NB4 (cell line): Measurements from ENCODE around the gene UBQLN1.

Experiments
- DNase-seq: peaks from one replicate; pipeline ENCODE4 v3.0.0; 2010; ENCODE audit warnings: low read depth
- H3K4me3 ChIP-seq: one replicate; pipeline ENCODE4 v1.5.1; 2011; ENCODE audit warnings: mild to moderate bottlenecking, low read depth, low read length, moderate library complexity
- CTCF ChIP-seq: IDR thresholded peaks from one replicate; pipeline ENCODE4 v1.5.1; 2012; ENCODE audit warnings: low read depth, low read length
- MAX ChIP-seq: IDR thresholded peaks from 2 replicates; pipeline ENCODE4 v1.6.1; 2011; ENCODE audit warnings: low read depth, low read length
- MYC ChIP-seq: IDR thresholded peaks from 2 replicates; pipeline ENCODE4 v1.6.1; 2011; ENCODE audit warnings: low read depth, low read length
- POLR2A ChIP-seq: IDR thresholded peaks from 2 replicates; pipeline ENCODE4 v1.6.1; 2011; ENCODE audit warnings: mild to moderate bottlenecking; ENCODE audit not compliant: insufficient read length; ENCODE audit errors: extremely low read depth

Gene UBQLN1

GRCh38 chr9:83708515-83709158, 879 bp upstream of the UBQLN1 start:
- DNase-seq = peak; percentile 85
- TF ChIP-seq CTCF (peak; percentile 26), MAX (no peak)
- peak overlapping the region; percentile 97 for H3K4me3 ChIP-seq

GRCh38 chr9:83707518-83707767, 315 bp downstream of the UBQLN1 start:
- H3K4me3 ChIP-seq = peak overlapping the region; percentile 97
- DNase-seq = no peak
- TF ChIP-seq CTCF (no peak), MYC (no peak), MAX (no peak), POLR2A (no peak)

- TF ChIP-seq POLR2A = no peak
- no peak for TF ChIP-seq MYC
- no peak for TF ChIP-seq MAX
- TF ChIP-seq CTCF = no peak
- DNase-seq = peak; percentile 85
- peak overlapping the region; percentile 97 for H3K4me3 ChIP-seq
Observed at GRCh38 chr9:83706676-83707517, 861 bp downstream of the UBQLN1 start.

- peak; percentile 34 for DNase-seq
- H3K4me3 ChIP-seq = peak overlapping the region; percentile 97
Observed at GRCh38 chr9:83705219-83705651, 2.5 kb downstream of the UBQLN1 start.

GRCh38 chr9:83701769-83702168, 6.0 kb downstream of the UBQLN1 start:
- no peak overlapping the region for H3K4me3 ChIP-seq
- no peak for DNase-seq
- no peak for TF ChIP-seq POLR2A
- no peak for TF ChIP-seq MYC
- TF ChIP-seq CTCF = no peak
- TF ChIP-seq MAX = no peak

GRCh38 chr9:83701286-83701685, 6.5 kb downstream of the UBQLN1 start:
- TF ChIP-seq MYC (no peak), MAX (no peak), CTCF (no peak), POLR2A (no peak)
- no peak overlapping the region for H3K4me3 ChIP-seq
- DNase-seq = no peak
